ENCODE measurements around the gene SLC4A8.
A peak's percentile ranks its signal among the peaks of the same experiment; 100 is the strongest.

The SLC4A8 gene

DNA sequence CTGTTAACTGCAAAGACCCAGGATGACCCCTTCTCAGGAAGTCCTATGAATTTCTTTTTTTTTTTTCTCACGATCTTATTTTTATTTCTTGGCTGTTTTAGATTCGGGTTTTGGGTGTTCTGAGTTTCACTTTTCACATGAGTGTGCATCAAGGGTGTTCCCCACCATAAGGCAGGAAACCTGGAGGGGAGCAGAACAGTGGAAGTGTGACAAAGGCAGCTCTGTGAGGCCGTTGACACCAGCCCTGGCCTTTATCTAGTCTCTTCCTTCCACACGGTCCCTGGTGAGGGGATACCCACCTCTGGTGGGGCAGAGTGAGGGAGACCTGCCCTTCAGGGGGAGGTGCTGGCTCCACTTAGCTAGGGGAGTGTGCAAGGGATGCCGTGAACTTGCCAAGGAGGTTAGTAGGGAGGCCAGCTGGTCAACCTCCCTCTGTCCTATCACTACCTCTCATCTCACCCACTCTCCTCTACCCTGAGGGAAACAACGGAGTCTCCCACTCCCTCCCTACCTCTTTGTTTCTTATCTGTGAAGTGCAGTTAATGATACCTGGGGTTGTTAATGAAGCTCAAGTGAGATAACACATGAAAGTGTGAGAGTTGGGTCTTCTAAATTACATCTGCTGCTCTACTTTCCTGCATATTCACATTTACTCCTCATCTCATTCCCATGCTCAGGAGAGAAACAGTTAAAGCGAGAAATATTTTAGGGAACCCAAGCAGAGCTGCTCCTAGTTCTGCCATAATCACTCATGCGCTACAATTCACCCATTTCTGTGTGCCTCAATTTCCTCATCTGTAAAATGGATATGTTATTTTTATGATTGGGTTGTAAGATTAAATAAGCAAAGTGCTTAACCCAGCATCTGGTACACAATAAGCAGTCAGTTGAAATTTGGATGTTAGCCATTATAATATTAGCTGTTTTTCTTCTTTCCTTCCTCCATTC lies 29.1 kb upstream of the SLC4A8 start:
- DNase-seq (ENCODE audit: low spot score): no peak

DNA sequence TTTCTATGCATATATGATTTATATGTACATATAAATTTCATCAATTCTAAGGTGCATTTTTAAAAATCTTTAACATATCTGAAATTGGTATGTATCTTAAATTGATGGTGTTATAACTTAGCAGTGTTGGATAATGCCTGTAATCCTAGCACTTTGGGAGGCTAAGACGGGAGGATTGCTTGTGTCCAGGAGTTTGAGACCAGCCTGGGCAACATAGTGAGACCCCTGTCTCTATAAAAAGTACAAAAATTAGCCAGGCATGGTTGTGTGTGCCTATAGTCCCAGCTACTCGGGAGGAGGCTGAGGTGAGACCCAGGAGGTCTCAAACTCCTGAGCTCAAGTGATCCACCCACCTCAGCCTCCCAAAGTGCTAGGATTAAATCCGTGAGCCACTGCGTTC lies 27.0 kb upstream of the SLC4A8 start:
- no peak for DNase-seq (ENCODE audit: low spot score)

DNA sequence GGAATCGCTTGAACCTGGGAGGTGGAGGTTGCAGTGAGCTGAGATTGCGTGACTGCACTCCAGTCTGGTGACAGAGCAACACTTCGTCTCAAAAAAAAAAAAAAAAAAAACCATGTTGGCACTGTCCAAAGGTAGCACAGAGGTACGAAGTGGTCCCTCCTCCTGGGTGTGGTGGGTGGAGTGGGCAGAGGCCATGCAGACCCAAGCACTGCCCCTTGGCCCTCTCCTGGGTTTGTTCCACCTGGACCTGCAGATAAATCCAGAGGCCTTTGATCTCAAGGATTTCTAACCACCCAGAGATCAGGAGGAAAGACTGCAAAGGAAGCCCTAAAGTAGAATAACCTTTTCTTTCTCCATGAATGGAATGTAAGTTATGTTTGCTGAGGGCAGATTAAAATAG lies 24.7 kb upstream of the SLC4A8 start:
- no peak for DNase-seq (ENCODE audit: low spot score)

DNA sequence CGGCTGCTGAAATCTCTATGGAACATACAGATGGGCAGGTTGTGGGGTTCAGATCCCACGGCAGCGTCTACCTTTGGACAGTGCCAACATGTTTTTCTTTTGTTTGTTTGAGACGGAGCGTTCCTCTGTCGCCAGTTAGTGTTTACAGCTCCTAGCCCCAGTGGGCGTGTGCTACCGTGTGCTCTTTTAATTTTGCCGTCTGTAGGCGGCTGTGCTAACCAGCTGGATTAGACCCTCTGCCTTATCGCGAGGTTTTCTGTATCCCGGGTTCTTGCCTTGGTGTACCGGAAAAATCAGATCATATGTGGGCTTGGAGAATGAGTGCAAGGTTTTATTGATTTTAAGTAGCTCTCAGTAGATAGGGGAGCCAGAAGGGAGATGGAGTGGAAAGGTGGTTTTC lies 23.6 kb upstream of the SLC4A8 start:
- DNase-seq (ENCODE audit: low spot score): no peak

DNA sequence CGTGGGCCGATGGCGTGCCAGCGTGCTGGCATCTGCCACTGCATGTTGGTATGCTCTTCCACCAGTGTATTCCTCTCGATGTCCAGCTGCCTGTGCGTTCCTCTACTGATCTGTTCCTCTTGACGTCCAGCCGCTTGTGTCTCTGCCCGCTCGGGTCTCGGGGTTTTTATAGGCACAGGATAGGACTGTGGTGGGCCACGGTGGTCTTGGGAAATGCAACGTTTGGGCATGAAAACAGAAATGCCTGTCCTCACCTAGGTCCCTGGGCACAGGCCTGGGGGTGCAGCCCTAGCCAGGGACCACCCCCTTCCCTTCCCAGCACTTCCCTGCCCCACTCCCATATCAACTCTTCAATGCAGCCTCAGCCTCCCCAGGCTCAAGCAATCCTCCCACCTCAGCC lies 23.1 kb upstream of the SLC4A8 start:
- DNase-seq (ENCODE audit: low spot score): no peak

DNA sequence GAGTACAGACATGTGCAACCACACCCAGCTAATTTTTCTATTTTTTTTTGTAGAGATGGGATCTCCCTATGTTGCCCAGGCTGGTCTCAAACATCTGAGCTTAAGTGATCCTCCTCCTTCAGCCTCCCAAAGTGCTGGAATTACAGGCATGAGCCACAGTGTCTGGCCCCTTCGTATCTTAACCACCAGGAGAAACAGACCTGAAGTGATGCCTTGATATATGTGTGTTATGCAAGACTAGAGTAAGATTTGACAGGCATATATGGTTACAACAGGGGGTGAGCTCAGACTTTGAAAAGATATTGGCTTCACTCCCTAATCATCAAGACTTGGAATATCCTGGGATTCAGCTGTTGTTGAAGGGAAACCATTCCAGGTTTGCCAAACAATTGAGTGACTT lies 22.7 kb upstream of the SLC4A8 start:
- DNase-seq (ENCODE audit: low spot score): no peak

DNA sequence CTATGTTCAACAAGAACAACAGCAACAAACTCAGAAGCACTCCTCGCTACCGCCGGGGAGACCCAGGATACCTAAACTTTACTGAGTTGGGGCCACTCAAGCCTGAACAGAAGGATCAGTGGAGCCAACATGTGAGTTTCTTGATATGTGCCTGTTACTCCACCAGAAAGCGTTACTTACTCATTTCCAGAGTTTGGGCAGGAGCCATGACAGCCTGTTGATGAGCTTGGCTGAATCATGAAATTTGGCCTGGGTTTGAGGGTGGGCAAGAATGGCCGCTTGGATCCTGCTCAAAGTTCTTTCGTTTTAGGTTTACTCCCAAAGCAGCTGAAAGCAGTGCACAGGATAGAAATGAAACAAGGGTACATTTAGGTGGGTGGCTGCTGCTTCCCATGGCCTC lies 21.5 kb upstream of the SLC4A8 start:
- DNase-seq (ENCODE audit: low spot score): no peak

DNA sequence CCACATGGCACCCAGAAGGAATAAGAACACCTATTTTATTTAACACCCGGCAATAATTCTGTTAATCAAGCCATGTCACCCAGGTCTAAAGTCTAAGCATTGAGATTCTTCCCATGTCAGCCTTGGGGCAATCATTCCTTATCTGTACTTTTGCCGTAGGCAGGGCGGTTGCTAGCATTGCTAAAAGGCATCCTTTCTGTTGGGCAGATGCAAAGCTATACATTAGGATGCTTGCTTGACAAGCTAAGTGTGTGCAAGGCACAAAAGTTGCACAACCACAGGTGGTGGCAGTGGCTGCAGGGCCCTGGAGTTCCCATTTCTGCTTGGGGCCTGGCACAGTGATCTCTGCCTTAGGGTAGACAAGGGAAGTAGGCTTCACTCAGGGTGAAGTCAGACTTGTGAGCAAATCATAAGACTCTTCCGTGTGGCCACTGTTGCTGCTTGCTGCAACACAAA lies 20.9 kb upstream of the SLC4A8 start:
- no peak for DNase-seq (ENCODE audit: low spot score)

DNA sequence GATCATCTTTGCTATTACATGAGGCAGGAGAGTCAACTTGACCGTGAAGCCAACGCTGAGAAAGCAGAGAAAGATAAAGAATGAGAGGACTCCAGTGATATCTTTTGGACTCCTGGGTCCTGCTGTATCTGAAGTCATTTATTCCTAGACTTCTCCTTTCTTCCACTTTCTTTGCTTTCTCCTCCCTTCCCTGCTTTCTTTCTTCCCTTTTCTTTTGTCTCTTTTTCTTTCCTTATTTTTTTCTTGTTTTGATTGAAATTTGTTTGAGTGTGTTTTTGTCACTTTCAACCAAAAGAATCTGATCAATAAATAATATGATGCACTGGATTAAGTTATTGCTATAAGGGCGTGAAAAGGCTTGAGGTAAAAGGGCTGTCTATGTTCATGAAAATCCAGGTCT lies 20.0 kb upstream of the SLC4A8 start:
- no peak for DNase-seq (ENCODE audit: low spot score)

DNA sequence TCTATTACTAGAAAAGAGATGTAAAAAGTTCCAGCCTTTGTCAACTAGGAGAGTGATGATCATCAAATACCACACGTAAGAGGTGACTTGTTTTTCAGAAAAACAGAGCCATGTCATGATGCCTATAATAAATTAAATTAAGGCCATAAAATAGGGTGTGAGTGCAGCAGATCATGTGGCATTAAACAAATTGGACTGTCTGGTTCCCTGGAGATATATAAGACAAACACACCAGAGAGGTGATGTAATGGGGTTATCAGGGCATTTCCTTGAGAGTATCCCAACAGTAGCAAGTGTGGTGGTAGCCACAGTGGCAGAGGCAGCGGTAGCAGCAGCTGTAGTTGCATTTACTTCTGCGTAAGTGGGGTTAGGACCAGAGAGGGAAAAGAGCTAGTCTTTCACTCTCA lies 18.8 kb upstream of the SLC4A8 start:
- DNase-seq (ENCODE audit: low spot score): no peak

DNA sequence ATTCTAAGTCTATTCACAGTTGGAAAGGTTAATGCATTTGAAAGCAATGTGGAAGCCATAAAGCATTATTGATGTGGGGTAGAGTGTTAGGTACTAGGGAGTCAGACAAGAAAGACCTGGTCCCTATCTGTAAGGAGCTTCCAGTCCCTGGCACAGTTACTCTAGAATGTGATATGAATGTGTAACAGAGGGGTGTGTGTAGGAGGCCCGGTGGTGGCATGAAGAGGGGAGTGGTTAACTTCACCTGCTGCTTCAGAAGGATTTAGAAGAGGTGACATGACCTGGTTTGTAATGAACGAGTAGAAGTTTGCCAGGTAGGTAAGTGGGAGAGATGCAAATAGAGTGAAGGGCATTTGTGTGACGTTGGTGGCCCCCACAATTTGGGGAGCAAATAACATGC lies 18.3 kb upstream of the SLC4A8 start:
- DNase-seq (ENCODE audit: low spot score): no peak

DNA sequence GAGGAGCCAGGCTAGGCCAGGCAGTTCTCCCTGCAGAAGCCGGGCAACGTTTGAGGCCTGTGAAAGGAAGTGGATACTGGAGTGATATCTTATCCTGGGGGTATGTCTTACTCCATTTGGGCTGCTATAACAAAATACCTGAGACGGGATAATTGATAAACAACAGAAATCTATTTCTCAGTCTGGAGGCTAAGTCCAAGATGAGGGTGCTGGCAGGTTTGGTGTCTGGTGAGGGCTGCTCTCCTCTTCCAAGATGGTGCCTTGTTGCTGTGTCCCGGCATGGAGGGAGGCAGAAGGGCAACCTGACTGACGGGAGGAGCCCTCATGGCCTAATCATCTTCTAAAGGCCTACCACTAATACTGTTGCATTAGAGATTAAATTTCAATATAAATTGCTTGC lies 17.8 kb upstream of the SLC4A8 start:
- no peak for DNase-seq (ENCODE audit: low spot score)

DNA sequence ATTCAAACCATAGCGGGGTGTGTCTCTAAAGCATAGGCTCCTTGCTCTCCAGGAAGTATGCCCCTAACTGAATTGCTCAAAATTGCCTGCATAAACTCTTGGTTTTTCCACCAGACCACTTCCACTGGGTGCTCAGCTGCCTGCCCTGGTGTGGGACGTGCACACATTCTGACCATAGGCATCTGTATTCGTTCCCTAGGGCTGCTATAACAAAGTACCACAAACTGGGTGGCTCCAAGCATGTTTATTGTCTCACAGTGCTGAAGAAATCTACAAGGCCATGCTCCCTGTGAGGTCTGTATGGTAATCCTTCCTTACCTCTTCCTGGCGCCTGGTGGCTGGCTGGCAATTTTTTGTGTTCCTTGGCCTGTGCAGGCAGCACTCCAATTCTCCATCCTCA lies 17.0 kb upstream of the SLC4A8 start:
- DNase-seq (ENCODE audit: low spot score): no peak

DNA sequence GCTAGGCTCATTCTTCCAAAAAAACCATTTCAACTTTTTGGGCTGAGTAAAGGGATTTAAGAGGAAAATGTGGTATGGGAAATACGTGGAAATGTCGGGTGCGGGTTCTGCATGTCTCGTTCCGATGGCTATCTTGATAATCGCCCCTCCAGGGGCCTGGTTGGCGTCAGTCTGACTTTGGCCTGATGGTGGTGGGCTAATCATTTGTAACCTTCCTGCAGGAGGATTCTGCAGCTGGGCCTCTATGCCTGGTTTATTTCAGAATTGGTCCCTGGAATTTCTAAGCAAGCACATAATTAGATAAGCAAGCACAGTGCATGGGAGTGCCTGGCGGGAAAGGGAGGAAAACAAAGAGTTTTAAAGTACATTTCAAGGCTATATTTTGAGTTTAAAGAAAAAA lies 14.8 kb upstream of the SLC4A8 start:
- DNase-seq (ENCODE audit: low spot score): no peak

DNA sequence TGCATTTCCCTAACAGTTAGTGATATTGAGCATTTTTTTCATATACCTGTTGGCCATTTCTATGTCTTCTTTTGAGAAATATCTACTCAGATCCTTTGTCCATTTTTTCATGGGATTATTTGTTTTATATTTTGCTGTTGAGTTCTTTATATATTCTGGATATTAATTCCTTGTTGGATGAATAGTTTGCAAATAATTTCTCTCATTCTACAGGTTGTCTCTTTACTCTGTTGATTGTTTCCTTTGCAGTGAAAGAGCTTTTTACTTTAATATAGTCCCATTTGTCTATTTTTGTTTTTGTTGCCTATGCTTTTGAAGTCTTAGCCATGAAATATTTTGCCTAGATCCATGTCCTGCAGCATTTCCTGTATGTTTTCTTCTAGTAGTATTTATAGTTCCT lies 11.5 kb upstream of the SLC4A8 start:
- DNase-seq (ENCODE audit: low spot score): no peak

DNA sequence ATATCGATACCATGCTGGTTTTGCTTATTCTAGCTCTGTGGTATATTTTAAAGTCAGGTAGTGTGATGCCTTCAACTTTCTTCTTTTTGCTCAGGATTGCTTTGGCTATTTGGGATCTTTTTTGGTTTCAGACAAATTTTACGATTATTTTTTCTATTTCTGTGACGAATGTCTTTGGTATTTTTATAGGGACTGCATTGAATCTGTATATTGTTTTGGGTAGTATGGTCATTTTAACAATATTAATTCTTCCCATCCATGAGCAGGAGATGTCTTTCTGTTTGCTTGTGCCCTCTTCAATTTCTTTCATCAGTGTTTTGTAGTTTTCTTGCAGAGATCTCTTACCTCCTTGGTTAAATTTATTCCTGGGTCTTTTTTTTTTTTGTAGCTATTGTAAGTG lies 10.8 kb upstream of the SLC4A8 start:
- no peak for DNase-seq (ENCODE audit: low spot score)

DNA sequence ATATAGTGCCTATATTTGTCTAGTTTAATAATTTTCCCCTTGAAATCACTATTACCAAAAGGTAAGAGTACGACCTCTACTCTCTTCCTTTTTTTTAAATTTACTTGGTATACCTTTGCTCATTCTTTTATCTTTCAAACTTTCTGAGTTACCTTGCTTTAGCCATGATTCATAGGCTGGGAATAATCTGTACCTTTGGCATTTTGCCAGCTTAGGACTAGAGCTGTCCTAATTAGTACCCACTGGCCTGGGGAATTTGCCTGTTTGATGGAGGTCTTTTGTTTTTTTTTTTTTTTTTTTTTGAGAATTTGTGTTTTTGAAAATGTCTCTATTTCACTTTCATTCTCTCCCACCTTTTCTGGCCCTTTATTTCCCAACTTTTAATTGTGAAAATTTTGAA lies 8.7 kb upstream of the SLC4A8 start:
- DNase-seq (ENCODE audit: low spot score): no peak

DNA sequence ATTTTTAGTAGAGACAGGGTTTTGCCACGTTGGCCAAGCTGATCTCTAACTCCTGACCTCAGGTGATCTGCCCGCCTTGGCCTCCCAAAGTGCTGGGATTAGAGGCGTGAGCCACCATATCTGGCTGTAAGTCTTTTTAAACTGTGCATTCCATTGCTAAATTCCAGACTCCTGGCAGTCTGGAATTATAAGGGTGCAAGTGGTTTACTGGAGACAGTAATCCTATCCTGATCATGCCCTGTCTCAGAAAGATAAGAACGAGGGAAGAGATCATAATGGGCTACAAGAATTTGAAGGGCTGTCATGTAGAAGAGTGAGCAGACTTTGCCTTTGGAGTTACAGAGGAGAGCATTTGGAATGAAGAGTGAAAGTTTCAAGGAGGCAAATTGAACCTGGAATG lies 6.8 kb upstream of the SLC4A8 start:
- DNase-seq (ENCODE audit: low spot score): no peak

DNA sequence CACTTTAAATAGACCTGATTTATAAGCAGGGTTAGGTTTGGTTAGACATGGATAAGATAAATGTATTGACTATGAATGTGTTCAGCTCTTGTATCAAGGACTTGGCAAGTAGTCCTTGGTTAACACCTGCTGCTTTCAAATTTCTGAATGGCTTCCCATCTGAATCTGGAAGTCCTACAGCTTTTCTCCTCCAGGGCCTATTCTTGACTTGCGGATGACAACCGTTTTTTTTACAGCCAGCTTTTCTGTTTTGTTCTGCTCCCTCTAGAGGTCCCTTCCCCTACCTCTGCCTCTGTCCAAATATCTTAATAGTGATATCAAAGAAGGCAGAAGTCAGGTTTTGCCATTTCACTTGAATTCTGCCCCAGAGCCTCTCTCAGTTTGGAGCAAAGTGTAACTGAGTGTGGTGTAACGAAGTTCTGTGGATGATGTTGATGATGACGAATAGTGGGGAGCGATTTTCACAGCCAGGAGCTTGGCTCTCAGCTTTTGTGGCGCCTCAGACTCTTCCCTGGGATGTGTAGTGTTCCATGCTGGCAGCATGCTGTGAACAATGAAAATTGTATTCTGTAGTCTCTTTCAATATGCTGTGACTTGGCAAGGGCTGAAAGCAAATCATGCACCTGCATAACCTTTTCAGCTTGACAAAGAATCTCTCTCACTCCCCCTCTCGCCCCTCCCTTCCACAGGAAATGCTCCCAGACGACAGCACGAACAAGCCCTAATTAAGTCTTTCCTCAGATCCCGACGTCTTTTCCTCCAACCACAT lies 5.0 kb upstream of the SLC4A8 start:
- no peak for DNase-seq (ENCODE audit: low spot score)

DNA sequence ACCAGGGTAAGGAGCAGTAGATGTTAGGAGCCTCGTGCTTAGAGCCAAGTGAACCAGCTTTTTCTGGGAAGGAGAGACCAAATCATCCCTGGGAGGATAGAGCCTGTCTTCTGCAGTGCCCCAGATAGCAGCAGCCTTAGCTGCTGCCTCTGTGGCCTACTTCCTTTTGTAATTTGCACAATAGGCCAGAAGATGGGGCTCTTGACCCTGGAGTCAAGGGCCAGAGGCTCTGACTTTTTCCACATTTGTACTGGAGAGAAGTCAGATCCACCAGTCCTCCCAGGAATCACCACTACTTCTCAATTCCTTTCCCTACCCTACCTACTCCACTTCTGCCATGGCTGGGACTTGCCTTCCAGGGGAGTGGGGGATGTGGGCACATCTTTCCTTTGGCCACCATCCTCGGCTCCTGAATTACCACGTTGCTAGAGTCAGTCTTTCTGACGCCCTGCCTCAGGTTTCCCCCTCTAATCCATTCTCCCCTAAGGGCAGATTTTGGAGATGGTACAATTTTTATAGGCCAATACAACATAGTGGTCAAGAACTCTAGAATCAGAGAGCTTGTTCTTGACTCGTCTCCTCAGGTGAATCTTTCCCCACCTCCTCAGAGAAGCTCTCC lies 3.3 kb upstream of the SLC4A8 start:
- DNase-seq (ENCODE audit: low spot score): peak; percentile 69

DNA sequence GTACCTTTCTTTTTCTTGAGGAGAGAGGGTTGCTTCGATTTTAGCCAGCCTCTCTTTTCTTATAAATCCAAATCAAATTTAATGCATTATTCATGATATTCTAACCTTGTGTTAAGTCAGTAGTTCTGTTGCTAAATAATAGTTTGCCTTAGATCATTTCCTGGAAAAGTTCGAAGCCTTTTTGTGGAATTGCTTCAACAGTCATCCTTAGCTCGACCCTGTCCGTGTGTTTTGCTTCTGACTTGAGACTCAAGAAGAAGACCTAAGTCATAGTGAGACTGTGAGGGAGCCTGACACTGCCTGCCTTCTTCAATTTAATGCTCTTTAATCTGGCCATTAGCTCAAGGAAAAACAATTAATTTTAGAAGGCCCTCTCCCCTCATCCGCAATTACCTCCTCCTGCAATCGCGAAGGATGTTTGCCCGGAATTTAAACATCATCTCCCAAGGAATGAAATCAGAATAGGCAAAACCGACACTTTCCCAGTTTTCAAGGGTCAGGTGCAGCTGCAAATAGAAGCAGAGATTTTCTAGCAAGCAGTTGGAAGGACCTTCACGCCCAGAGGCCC lies 453 bp upstream of the SLC4A8 start:
- DNase-seq (ENCODE audit: low spot score): no peak

DNA sequence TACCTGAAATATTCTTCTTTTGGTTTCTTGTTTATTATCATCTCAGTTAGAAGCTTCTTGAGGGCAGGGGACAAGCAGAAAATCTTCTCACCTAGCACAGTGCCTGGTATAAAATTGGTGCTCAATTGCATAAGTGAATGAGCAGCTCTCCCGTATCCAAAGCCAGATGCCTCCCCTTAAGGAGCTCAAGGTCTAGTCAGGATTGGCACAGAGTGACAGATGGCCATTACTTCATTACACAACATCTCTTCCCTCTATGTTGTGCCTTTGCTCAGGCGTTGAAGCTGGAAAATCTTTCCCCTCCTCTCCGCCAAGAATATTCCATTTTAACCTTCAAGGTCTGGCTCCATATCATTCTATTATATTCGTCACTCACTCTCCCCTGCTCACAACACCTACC lies 3.6 kb downstream of the SLC4A8 start:
- no peak for DNase-seq (ENCODE audit: low spot score)

DNA sequence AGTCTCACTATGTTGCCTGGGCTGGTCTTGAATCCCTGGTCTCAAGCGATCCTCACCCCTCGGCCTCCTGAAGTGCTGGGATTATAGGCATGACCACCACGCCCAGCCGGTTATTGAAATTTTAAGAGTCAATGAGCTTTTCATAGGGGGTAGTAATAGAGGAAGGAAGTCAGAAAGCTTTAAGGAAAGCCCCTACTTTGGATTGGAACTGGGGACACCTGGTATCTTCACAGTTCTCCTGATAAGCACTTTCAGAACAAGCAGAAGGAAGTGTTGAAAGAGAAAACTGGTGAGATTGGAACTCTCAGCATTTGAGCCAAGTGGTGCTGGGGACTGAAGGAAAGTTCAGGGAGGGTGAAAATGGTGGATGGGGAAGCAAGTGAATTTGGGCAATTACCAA lies 5.1 kb downstream of the SLC4A8 start:
- no peak for DNase-seq (ENCODE audit: low spot score)

Measured in COLO829 (cell line).